HCT116 (cell line): Measurements from ENCODE around the gene COX5B. TPM values are rescaled to one million over a fixed set of nuclear protein-coding genes. Genes with fewer than 3 reads are reported as not detected.
"Not testable (repeated sequence)": the region's sequence is repeated elsewhere in the genome, so short reads cannot be mapped to it uniquely, and the experiment has no call there.

ENCODE experiments used
- ATAC-seq: fragments of 200-7000 bp; cut with Tn5 transposase; 2 replicates; pipeline ENCODE4 v1.9.1; 2020; ENCODE audit warnings: mild to moderate bottlenecking, moderate library complexity
- BruUV-seq: library from RNA; stranded (reverse); fragments of 400-500 nt; replicated peaks from 2 replicates; lab custom pipeline; 2021; lab: Mats Ljungman, UMichigan
- CTCF ChIA-PET: fragments of 300-600 bp; sonication (Branson Sonifier 250); formaldehyde crosslinking; loops from one replicate; lab custom pipeline; 2021; ENCODE audit warnings: antibody characterized with exemption; lab: Charles Lee
- POLR2A ChIA-PET: fragments of 300-600, 350-600 bp; sonication (Branson Sonifier 250); formaldehyde crosslinking; loops from one replicate; lab custom pipeline; 2021; ENCODE audit warnings: antibody characterized with exemption; lab: Charles Lee
- RAD21 ChIA-PET, 2 experiments: fragments of 300-600 bp; sonication (Branson Sonifier 250); formaldehyde crosslinking; loops; one replicate each; lab custom pipeline; 2023; ENCODE audit warnings: low total read pairs in 2 of 2; ENCODE audit not compliant: uncharacterized antibody in 2 of 2, unreplicated experiment in 2 of 2, low non-redundant PET in 1 of 2; lab: Charles Lee
- DNase-seq: peaks from one replicate; pipeline ENCODE4 v3.0.0-alpha.2; 2010; ENCODE audit warnings: low read depth, low spot score
- H2AFZ ChIP-seq: fragments of 200-600 bp; shearing (Covaris generic), sonication (generic); 2 replicates; pipeline ENCODE4 v1.6.1; 2017; ENCODE audit warnings: low read depth, mixed run types, mixed read lengths, antibody characterized with exemption, low read length; ENCODE audit not compliant: poor library complexity, severe bottlenecking
- H3K27ac ChIP-seq: 2 replicates; pipeline ENCODE4 v1.5.1; 2012; ENCODE audit warnings: low read depth, low read length
- H3K27me3 ChIP-seq: fragments of 200-600 bp; sonication (generic); 2 replicates; pipeline ENCODE4 v1.6.1; 2016; ENCODE audit warnings: mixed run types, low read length, mixed read lengths; ENCODE audit not compliant: insufficient read depth
- H3K36me3 ChIP-seq, 2 experiments: fragments of 200-500 bp in 1 of 2; fragments of 200-600 bp in 1 of 2; sonication (Bioruptor generic) in 1 of 2; sonication (generic) in 1 of 2; 2 replicates each; pipeline versions ENCODE4 v1.5.1 to v1.6.1; 2014 to 2016; ENCODE audit warnings: low read length in 2 of 2, inconsistent platforms in 1 of 2, mixed read lengths in 1 of 2, mixed run types in 1 of 2; ENCODE audit not compliant: insufficient read depth in 2 of 2, control insufficient read depth in 1 of 2
- H3K4me1 ChIP-seq, 2 experiments: fragments of 200-600 bp in 1 of 2; sonication (generic) in 1 of 2; 2 replicates each; pipeline versions ENCODE4 v1.5.1 to v1.6.1; 2012 to 2017; ENCODE audit warnings: low read length in 2 of 2, inconsistent platforms in 1 of 2, mild to moderate bottlenecking in 1 of 2, mixed read lengths in 1 of 2, mixed run types in 1 of 2, moderate library complexity in 1 of 2; ENCODE audit not compliant: insufficient read depth in 2 of 2, control insufficient read depth in 1 of 2
- H3K4me2 ChIP-seq: fragments of 200-600 bp; sonication (generic); 2 replicates; pipeline ENCODE4 v1.6.1; 2017; ENCODE audit warnings: mixed run types, low read length, mixed read lengths
- H3K4me3 ChIP-seq, 2 experiments: fragments of 200-600 bp in 1 of 2; sonication (generic) in 1 of 2; replicated peaks in 1 of 2; 2 replicates each; pipeline ENCODE4 v1.5.1; 2011 to 2016; ENCODE audit warnings: low read length in 2 of 2, control low read depth in 1 of 2, low read depth in 1 of 2, mild to moderate bottlenecking in 1 of 2, mixed read lengths in 1 of 2, mixed run types in 1 of 2
- H3K79me2 ChIP-seq: fragments of 200-600 bp; sonication (generic); 2 replicates; pipeline ENCODE4 v1.6.1; 2017; ENCODE audit warnings: mild to moderate bottlenecking, mixed run types, low read length, moderate library complexity, mixed read lengths; ENCODE audit not compliant: insufficient read depth
- H3K9ac ChIP-seq: fragments of 200-600 bp; sonication (generic); 2 replicates; pipeline ENCODE4 v1.6.1; 2016; ENCODE audit warnings: low read length, mixed read lengths
- H3K9me2 ChIP-seq: fragments of 200-600 bp; sonication (generic), shearing (Covaris generic); 2 replicates; pipeline ENCODE4 v1.6.1; 2017; ENCODE audit warnings: mixed run types, mild to moderate bottlenecking, moderate library complexity; ENCODE audit not compliant: insufficient read depth
- H3K9me3 ChIP-seq, 2 experiments: fragments of 200-500 bp in 1 of 2; fragments of 200-600 bp in 1 of 2; sonication (Bioruptor generic) in 1 of 2; sonication (generic) in 1 of 2; 2 replicates each; pipeline ENCODE4 v1.6.1; 2014 to 2017; ENCODE audit warnings: low read length in 2 of 2, mixed read lengths in 2 of 2, inconsistent platforms in 1 of 2, low read depth in 1 of 2, mild to moderate bottlenecking in 1 of 2, mixed run types in 1 of 2, moderate library complexity in 1 of 2; ENCODE audit not compliant: control insufficient read depth in 1 of 2, insufficient read depth in 1 of 2
- H4K20me1 ChIP-seq: fragments of 200-600 bp; sonication (generic), shearing (Covaris generic); 2 replicates; pipeline ENCODE4 v1.6.1; 2017; ENCODE audit warnings: mixed run types, mild to moderate bottlenecking, moderate library complexity; ENCODE audit not compliant: insufficient read depth
- intact Hi-C: fragments of 100-400 bp; cut with micrococcal nuclease; formaldehyde crosslinking; loops from 2 replicates; pipeline ENCODE4 v1.10.0; 2022
- total RNA-seq: library from RNA; stranded (reverse); gene quantifications from one replicate; pipeline ENCODE4 v1.2.1, GENCODE V29; 2021; ENCODE audit not compliant: unreplicated experiment

COX5B gene
- total RNA-seq, 1 experiment from 2014 or later, result 283 TPM

- H3K79me2 ChIP-seq, intact Hi-C loops, H3K9me2 ChIP-seq, CTCF ChIA-PET, H4K20me1 ChIP-seq, RAD21 ChIA-PET, H2AFZ ChIP-seq, H3K4me2 ChIP-seq, H3K4me3 ChIP-seq, DNase-seq, H3K4me1 ChIP-seq, H3K27ac ChIP-seq, H3K9ac ChIP-seq, BruUV-seq, H3K9me3 ChIP-seq, H3K36me3 ChIP-seq, H3K27me3 ChIP-seq, POLR2A ChIA-PET: not testable (repeated sequence)
- ATAC-seq, result peak; percentile 92
Observed at GRCh38 chr2:97605109-97605508, 40.8 kb upstream of the COX5B start.

- H3K9me2 ChIP-seq, BruUV-seq, RAD21 ChIA-PET, H4K20me1 ChIP-seq, H3K36me3 ChIP-seq, H3K4me1 ChIP-seq, H3K27ac ChIP-seq, H3K79me2 ChIP-seq, POLR2A ChIA-PET, H3K9me3 ChIP-seq, H2AFZ ChIP-seq, CTCF ChIA-PET, H3K4me3 ChIP-seq, H3K27me3 ChIP-seq, H3K9ac ChIP-seq, intact Hi-C loops, H3K4me2 ChIP-seq, DNase-seq: not testable (repeated sequence)
- ATAC-seq, result peak; percentile 69
Observed at GRCh38 chr2:97605524-97606339, 40.1 kb upstream of the COX5B start.

- H3K36me3 ChIP-seq, H4K20me1 ChIP-seq, ATAC-seq, RAD21 ChIA-PET, DNase-seq, POLR2A ChIA-PET, H3K4me1 ChIP-seq, intact Hi-C loops, H3K4me3 ChIP-seq, H3K27ac ChIP-seq, H3K9me2 ChIP-seq, H2AFZ ChIP-seq, H3K27me3 ChIP-seq, BruUV-seq, H3K4me2 ChIP-seq, CTCF ChIA-PET, H3K9ac ChIP-seq, H3K9me3 ChIP-seq, H3K79me2 ChIP-seq: not testable (repeated sequence)
Observed at GRCh38 chr2:97608745-97609144, 37.1 kb upstream of the COX5B start.

- H3K9ac ChIP-seq, ATAC-seq, DNase-seq, H3K36me3 ChIP-seq, H3K9me3 ChIP-seq, H4K20me1 ChIP-seq, H3K9me2 ChIP-seq, H3K4me2 ChIP-seq, H3K79me2 ChIP-seq, RAD21 ChIA-PET, H3K27me3 ChIP-seq, intact Hi-C loops, POLR2A ChIA-PET, H3K4me1 ChIP-seq, CTCF ChIA-PET, H3K27ac ChIP-seq, H3K4me3 ChIP-seq, H2AFZ ChIP-seq, BruUV-seq: not testable (repeated sequence)
Observed at GRCh38 chr2:97611895-97612294, 34.0 kb upstream of the COX5B start.
